ENCODE results near the gene MPHOSPH6. TPM values are rescaled to one million over a fixed set of nuclear protein-coding genes. Genes with fewer than 3 reads are reported as not detected.
A peak's percentile ranks its signal among the peaks of the same experiment; 100 is the strongest.
"Not testable (repeated sequence)": the region's sequence is repeated elsewhere in the genome, so short reads cannot be mapped to it uniquely, and the experiment has no call there.

The MPHOSPH6 gene
- polyA plus RNA-seq (ENCODE audit: insufficient read length): 56.6 TPM
- long read RNA-seq, donor 1, transcript MPHOSPH6-201 (5 exons, 1,103 nt): major isoform, 23 of 34 reads
- long read RNA-seq, donor 1, partial matches to known transcripts: 7 of 34 reads
- long read RNA-seq, donor 1, other reads (novel, unspliced or antisense): 0 of 34 reads
- long read RNA-seq, donor 2, transcript MPHOSPH6-207 (2 exons, 392 nt): minor isoform, 5 of 21 reads
- long read RNA-seq, donor 2, transcript MPHOSPH6-201 (5 exons, 1,103 nt): major isoform, 15 of 21 reads
- long read RNA-seq, donor 2, partial matches to known transcripts: 0 of 21 reads
- long read RNA-seq, donor 2, other reads (novel, unspliced or antisense): 0 of 21 reads
- long read RNA-seq, donor 3, transcript MPHOSPH6-201 (5 exons, 1,103 nt): major isoform, 17 of 17 reads
- long read RNA-seq, donor 3, partial matches to known transcripts: 0 of 17 reads
- long read RNA-seq, donor 3, other reads (novel, unspliced or antisense): 0 of 17 reads
- long read RNA-seq, donor 4, partial matches to known transcripts: 0 of 4 reads
- long read RNA-seq, donor 4, other reads (novel, unspliced or antisense): 0 of 4 reads
- long read RNA-seq, donor 5, transcript MPHOSPH6-201 (5 exons, 1,103 nt): major isoform, 38 of 52 reads
- long read RNA-seq, donor 5, partial matches to known transcripts: 9 of 52 reads
- long read RNA-seq, donor 5, other reads (novel, unspliced or antisense): 0 of 52 reads
- long read RNA-seq, donor 6, transcript MPHOSPH6-201 (5 exons, 1,103 nt): major isoform, 7 of 8 reads
- long read RNA-seq, donor 6, partial matches to known transcripts: 0 of 8 reads
- long read RNA-seq, donor 6, other reads (novel, unspliced or antisense): 0 of 8 reads
- long read RNA-seq, donor 7, transcript MPHOSPH6-207 (2 exons, 392 nt): minor isoform, 8 of 41 reads
- long read RNA-seq, donor 7, transcript MPHOSPH6-201 (5 exons, 1,103 nt): major isoform, 24 of 41 reads
- long read RNA-seq, donor 7, partial matches to known transcripts: 5 of 41 reads
- long read RNA-seq, donor 7, other reads (novel, unspliced or antisense): 0 of 41 reads
- long read RNA-seq, donor 8, transcript MPHOSPH6-201 (5 exons, 1,103 nt): major isoform, 6 of 8 reads
- long read RNA-seq, donor 8, partial matches to known transcripts: 0 of 8 reads
- long read RNA-seq, donor 8, other reads (novel, unspliced or antisense): 0 of 8 reads

- peak; percentile 91 for DNase-seq
These were observed at the start of gene MPHOSPH6 for GRCh38 chr16:82169861-82170845. Gene MPHOSPH6, minus strand, starts transcription at chr16:82170224. Its CDS starts 49 bp downstream, at chr16:82170175.

- no peak for DNase-seq
These were observed 49.3 kb upstream of the MPHOSPH6 start for GRCh38 chr16:82219298-82219697.

DNA sequence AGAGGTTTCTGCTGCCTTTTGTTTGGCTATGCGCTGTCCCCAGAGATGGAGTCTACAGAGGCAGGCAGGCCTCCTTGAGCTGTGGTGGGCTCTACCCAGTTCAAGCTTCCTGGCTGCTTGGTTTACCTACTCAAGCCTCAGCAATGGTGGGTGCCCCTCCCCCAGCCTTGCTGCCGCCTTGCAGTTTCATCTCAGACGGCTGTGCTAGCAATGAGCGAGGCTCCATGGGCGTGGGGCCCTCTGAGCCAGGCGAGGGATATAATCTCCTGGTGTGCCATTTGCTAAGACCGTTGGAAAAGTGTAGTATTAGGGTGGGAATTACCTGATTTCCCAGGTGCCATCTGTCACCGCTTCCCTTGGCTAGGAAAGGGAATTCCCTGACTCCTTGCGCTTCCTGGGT is 39.3 kb upstream of the MPHOSPH6 start:
- DNase-seq: not testable (repeated sequence)

DNA sequence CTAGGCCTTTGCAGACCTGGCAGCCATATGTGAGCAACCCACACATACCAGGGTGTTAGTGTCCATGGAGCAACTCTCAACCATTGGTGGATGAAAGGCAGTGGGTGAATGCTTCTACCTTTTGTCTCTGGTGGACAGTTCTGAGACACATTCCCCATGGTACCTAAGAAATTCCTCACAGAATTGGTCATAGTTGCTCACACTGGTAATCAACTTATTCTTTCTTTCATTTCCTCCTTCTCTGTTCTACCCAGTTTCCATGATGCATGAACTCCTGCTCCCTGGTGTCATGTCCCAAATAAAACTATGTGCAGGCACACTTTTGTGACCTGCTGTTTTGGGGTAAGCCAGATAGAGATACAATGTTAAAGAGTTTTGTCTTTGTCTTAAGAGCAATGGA is 33.2 kb upstream of the MPHOSPH6 start:
- DNase-seq: no peak

GRCh38 chr16:82201926-82202325 is 31.9 kb upstream of the MPHOSPH6 start:
- DNase-seq: peak; percentile 82

- DNase-seq: no peak
These were observed 31.3 kb upstream of the MPHOSPH6 start for GRCh38 chr16:82201351-82201750.

DNA sequence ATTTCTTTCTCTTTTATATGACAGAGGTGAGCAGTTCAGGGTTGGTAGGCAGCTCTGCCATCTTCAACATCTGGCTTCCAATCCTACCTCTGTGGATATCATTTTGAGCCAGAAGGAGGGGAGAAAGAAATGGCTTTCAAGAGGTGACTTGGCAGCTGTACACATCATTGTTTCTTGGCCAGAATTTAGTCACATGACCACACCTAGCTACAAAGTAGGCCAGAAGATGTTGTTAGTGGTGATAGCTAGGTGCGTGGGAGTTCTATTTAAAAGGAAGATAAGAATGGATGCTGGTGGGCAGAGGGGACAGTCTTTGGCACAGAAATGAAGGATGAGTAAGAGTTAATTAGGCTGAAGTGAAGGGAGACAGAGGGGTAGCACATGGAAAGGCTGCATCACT is 29.2 kb upstream of the MPHOSPH6 start:
- DNase-seq: no peak

GRCh38 chr16:82197540-82198240 is 27.7 kb upstream of the MPHOSPH6 start:
- no peak for DNase-seq

DNA sequence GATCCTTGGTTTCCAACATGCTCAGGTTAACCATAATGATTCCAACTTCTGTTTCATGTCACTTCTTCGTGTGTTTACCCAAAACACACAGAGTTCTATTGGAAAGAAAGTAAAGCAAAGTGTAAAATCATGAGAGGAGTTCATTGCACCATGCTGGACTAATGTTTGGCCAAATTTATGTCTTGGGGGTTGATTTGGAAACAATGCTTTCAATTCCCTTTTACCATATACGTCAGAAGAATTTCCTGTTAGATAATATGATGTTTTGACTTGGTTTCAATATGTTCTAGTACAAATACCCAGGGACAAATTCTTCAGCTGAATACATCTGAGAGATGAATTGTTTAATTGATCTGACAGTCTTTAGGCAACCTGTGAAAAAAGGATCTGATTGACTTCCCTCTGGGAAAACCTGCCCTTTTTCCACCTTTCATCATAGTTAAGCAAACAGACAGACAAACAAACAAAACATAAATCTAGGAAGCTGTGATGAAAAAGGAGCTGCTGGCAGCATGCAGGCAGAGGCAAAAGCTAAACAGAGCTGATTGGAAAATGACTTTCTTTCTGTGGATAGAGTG is 26.0 kb upstream of the MPHOSPH6 start:
- no peak for DNase-seq

DNA sequence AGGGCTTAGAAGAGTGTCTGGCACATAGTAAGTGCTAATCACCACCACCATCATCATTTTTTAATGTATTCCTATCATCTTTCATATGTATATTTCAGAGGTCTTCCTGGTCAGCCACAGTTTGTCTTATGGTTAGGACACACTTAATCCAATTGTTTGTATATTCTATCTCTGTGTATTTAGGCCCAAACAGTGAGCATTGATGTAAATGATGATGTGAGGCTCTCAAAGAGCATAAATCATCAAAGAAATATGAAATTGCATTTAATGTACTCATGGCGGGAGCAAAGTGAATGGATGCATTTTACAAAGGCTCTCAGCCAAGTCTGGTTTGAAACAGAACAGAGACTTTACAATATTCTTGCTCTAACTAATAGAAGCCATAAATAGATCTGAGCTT is 24.1 kb upstream of the MPHOSPH6 start:
- DNase-seq: no peak

DNA sequence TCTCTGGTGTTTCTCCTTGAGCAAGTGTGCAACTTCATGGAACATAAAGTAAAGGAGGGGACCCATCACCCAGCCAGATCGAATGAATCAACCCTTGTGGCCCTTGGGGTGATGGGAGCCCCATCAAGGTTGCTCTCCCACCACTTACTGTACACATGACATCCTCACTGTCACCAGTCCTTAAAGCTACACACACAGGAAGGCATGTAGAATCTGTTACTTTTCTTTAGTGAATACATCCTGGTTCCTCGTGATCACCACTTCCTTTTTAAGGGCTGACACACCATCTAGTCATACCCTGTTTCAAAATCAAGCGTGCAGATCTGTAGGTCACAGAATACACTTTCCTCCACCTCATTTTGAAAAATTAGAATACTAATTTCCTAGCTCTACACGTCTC is 22.6 kb upstream of the MPHOSPH6 start:
- DNase-seq: no peak

DNA sequence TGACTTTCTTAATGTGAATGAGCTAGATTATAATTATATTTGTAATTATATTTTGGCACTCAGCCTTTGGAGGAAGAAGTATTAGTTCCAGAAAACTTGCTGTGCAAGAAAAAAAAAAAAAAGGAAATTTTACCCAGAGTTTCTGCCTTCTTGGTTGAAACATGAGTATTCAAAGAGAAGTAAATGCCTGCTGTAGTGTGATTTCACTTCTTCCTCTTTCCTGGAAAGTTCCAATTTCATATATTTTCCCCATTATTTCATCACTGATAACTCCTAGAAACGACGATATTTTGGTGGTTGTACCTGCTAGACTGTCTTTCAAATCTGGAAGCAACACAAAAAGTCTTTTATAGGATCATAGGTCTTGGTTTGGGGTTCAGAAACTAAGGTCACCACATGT is 20.4 kb upstream of the MPHOSPH6 start:
- DNase-seq: no peak

GRCh38 chr16:82187829-82188228 is 17.8 kb upstream of the MPHOSPH6 start:
- no peak for DNase-seq

DNA sequence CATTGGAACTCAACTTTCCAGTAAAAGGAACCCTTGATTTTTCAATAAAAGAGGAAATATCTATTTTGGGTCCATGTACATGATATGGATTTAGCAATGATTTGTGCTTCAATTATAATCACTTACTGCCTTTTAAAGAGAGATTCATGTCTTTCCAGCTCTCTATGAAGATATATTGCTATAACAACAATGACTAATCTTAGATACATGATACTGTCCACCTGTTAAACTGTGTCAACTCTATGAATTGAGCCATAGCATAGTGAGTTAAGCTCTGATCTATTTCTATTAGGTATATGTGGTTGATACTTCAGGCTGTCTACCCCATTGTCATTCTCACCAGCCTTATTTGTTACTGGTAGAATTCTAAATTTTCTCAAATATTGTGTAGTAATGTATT is 15.0 kb upstream of the MPHOSPH6 start:
- no peak for DNase-seq

DNA sequence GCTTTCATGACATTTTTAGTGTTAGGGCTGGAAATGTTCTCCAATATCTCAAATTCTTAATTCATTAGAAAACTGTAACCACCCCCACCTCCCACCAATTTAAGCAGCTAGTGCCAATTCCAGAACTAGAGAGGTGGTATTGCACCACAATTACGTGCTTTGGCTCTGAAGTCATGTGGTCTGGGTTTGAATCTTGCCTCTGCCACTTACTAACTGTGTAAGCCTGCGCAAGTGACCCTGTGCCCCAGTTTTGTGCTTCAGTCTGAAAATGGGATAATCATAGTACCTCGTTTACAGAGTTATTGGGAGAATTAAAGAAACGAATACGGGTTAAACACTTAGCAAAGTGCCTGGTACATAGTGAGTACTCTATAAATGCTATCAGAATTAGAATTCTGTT is 14.2 kb upstream of the MPHOSPH6 start:
- no peak for DNase-seq

- no peak for DNase-seq
These were observed 13.0 kb upstream of the MPHOSPH6 start for GRCh38 chr16:82183004-82183397.

- peak; percentile 33 for DNase-seq
These were observed 12.4 kb upstream of the MPHOSPH6 start for GRCh38 chr16:82182266-82183003.

DNA sequence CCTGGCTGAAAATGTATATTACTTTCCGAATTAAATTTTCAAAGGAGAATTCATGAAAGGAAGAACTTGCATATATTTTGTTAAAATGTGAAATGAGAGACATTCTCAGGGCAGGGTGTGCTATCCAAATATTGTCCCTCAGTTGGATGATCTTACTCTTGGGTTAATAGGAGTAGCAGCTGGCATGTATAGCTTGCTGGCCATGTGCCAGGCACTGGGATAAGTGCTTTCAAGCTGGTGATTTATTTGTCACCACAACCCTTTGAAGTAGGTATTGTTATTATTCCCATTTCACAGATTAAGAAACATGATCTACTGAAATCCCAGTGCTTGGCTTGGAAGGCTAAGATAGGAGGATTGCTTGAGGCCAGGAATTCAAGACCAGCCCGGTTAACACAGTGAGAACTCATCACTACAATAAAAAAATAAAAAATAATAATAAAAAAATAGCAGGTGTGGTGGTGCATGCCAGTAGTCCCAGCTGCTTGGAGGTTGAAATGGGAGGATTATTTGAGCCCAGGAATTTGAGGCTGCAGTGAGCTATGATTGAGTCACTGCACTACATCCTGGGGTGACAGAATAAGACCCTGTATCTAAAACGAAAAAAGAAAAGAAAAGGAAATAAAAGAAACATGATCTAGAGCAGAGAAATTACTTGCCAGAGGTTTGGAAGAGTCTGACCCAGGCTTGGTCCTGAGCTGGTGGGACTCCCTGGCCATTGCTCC is 11.6 kb upstream of the MPHOSPH6 start:
- DNase-seq: no peak

DNA sequence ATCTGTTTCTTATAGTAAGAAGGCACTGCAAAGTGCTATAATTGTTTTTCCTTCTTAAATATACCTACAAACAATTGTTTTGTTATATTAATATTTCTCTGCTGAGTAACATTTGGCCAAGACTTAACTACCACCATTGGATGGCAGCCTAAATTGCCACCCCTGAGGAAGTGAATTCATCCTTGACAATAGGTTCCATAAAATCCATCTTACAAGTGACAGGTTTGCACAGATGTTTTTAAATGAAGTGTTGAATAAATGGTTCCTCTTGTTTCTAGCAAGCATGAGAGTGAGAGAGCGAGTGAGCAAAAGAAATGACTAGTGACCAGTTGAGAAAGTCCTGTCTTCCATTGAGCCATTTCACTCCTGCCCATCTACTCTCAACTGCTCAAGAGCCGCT is 8.3 kb upstream of the MPHOSPH6 start:
- no peak for DNase-seq
